Measurements from ENCODE around the gene MLIP. TPM values are rescaled to one million over a fixed set of nuclear protein-coding genes. Genes with fewer than 3 reads are reported as not detected.

MLIP gene
- total and polyA plus RNA-seq, 2 experiments from 2014 or later = not detected

DNA sequence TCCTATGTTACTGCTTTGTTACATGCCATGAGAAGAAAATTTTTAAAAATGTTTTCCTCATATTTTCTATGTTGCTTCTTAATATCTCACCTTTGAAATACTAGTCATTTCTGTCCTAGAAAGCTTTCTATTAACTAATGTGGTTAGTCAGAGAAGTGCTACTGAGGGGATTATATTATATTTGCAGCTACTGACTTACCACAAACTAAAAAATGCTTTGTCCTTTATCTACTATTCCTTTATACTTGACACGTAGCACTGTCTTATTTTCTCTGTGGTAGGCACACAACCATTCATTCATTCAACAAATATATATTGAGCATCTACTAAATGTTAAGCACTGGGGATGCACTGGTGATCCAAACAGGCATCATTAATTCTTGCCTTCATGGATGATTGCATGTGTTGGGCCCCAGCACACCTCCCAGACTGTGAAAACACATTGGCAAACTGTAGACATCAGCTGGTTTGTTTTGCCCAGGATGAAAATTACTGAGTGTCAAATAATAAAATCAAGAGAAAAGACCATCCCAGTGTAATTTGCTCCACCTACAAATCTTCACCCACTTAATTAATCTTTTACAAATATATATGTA is 10.7 kb upstream of the MLIP start:
- no peaks in the 10 kb centered on the region for H3K27me3 ChIP-seq (ENCODE audit: insufficient read depth)
- H2AFZ ChIP-seq = no peak overlapping the region
- H3K79me2 ChIP-seq (replicated peaks; ENCODE audit: insufficient read depth) = no peaks in the 10 kb centered on the region
- ATAC-seq (no peak), DNase-seq (ENCODE audit: low spot score) (no peak)
- no peak for TF ChIP-seq STAT1 (IDR thresholded peaks at IDR 0.05; ENCODE audit: unreplicated experiment)
- TF ChIP-seq, protein P1, sequence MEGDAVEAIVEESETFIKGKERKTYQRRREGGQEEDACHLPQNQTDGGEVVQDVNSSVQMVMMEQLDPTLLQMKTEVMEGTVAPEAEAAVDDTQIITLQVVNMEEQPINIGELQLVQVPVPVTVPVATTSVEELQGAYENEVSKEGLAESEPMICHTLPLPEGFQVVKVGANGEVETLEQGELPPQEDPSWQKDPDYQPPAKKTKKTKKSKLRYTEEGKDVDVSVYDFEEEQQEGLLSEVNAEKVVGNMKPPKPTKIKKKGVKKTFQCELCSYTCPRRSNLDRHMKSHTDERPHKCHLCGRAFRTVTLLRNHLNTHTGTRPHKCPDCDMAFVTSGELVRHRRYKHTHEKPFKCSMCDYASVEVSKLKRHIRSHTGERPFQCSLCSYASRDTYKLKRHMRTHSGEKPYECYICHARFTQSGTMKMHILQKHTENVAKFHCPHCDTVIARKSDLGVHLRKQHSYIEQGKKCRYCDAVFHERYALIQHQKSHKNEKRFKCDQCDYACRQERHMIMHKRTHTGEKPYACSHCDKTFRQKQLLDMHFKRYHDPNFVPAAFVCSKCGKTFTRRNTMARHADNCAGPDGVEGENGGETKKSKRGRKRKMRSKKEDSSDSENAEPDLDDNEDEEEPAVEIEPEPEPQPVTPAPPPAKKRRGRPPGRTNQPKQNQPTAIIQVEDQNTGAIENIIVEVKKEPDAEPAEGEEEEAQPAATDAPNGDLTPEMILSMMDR (conservative IDR thresholded peaks at IDR 0.05; ENCODE audit: low read depth in 2 of 2) = no peak
- TF ChIP-seq JUNB (IDR thresholded peaks at IDR 0.05; ENCODE audit: unreplicated experiment) = no peak
- TF ChIP-seq, protein P2, sequence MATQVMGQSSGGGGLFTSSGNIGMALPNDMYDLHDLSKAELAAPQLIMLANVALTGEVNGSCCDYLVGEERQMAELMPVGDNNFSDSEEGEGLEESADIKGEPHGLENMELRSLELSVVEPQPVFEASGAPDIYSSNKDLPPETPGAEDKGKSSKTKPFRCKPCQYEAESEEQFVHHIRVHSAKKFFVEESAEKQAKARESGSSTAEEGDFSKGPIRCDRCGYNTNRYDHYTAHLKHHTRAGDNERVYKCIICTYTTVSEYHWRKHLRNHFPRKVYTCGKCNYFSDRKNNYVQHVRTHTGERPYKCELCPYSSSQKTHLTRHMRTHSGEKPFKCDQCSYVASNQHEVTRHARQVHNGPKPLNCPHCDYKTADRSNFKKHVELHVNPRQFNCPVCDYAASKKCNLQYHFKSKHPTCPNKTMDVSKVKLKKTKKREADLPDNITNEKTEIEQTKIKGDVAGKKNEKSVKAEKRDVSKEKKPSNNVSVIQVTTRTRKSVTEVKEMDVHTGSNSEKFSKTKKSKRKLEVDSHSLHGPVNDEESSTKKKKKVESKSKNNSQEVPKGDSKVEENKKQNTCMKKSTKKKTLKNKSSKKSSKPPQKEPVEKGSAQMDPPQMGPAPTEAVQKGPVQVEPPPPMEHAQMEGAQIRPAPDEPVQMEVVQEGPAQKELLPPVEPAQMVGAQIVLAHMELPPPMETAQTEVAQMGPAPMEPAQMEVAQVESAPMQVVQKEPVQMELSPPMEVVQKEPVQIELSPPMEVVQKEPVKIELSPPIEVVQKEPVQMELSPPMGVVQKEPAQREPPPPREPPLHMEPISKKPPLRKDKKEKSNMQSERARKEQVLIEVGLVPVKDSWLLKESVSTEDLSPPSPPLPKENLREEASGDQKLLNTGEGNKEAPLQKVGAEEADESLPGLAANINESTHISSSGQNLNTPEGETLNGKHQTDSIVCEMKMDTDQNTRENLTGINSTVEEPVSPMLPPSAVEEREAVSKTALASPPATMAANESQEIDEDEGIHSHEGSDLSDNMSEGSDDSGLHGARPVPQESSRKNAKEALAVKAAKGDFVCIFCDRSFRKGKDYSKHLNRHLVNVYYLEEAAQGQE (IDR thresholded peaks at IDR 0.05; ENCODE audit: unreplicated experiment) = no peak
- TF ChIP-seq, protein P3, sequence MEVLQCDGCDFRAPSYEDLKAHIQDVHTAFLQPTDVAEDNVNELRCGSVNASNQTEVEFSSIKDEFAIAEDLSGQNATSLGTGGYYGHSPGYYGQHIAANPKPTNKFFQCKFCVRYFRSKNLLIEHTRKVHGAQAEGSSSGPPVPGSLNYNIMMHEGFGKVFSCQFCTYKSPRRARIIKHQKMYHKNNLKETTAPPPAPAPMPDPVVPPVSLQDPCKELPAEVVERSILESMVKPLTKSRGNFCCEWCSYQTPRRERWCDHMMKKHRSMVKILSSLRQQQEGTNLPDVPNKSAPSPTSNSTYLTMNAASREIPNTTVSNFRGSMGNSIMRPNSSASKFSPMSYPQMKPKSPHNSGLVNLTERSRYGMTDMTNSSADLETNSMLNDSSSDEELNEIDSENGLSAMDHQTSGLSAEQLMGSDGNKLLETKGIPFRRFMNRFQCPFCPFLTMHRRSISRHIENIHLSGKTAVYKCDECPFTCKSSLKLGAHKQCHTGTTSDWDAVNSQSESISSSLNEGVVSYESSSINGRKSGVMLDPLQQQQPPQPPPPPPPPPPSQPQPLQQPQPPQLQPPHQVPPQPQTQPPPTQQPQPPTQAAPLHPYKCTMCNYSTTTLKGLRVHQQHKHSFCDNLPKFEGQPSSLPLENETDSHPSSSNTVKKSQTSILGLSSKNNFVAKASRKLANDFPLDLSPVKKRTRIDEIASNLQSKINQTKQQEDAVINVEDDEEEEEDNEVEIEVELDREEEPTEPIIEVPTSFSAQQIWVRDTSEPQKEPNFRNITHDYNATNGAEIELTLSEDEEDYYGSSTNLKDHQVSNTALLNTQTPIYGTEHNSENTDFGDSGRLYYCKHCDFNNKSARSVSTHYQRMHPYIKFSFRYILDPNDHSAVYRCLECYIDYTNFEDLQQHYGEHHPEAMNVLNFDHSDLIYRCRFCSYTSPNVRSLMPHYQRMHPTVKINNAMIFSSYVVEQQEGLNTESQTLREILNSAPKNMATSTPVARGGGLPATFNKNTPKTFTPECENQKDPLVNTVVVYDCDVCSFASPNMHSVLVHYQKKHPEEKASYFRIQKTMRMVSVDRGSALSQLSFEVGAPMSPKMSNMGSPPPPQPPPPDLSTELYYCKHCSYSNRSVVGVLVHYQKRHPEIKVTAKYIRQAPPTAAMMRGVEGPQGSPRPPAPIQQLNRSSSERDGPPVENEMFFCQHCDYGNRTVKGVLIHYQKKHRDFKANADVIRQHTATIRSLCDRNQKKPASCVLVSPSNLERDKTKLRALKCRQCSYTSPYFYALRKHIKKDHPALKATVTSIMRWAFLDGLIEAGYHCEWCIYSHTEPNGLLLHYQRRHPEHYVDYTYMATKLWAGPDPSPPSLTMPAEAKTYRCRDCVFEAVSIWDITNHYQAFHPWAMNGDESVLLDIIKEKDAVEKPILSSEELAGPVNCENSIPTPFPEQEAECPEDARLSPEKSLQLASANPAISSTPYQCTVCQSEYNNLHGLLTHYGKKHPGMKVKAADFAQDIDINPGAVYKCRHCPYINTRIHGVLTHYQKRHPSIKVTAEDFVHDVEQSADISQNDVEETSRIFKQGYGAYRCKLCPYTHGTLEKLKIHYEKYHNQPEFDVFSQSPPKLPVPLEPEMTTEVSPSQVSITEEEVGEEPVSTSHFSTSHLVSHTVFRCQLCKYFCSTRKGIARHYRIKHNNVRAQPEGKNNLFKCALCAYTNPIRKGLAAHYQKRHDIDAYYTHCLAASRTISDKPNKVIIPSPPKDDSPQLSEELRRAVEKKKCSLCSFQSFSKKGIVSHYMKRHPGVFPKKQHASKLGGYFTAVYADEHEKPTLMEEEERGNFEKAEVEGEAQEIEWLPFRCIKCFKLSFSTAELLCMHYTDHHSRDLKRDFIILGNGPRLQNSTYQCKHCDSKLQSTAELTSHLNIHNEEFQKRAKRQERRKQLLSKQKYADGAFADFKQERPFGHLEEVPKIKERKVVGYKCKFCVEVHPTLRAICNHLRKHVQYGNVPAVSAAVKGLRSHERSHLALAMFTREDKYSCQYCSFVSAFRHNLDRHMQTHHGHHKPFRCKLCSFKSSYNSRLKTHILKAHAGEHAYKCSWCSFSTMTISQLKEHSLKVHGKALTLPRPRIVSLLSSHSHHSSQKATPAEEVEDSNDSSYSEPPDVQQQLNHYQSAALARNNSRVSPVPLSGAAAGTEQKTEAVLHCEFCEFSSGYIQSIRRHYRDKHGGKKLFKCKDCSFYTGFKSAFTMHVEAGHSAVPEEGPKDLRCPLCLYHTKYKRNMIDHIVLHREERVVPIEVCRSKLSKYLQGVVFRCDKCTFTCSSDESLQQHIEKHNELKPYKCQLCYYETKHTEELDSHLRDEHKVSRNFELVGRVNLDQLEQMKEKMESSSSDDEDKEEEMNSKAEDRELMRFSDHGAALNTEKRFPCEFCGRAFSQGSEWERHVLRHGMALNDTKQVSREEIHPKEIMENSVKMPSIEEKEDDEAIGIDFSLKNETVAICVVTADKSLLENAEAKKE (CRISPR knock-in tag; IDR thresholded peaks at IDR 0.05) = no peak
- TF ChIP-seq CREB1 (CRISPR knock-in tag; IDR thresholded peaks at IDR 0.05; ENCODE audit: low read depth) = no peak
- TF ChIP-seq ZNF331 (CRISPR knock-in tag; IDR thresholded peaks at IDR 0.05; ENCODE audit: low read depth) = no peak
- TF ChIP-seq, protein P4, sequence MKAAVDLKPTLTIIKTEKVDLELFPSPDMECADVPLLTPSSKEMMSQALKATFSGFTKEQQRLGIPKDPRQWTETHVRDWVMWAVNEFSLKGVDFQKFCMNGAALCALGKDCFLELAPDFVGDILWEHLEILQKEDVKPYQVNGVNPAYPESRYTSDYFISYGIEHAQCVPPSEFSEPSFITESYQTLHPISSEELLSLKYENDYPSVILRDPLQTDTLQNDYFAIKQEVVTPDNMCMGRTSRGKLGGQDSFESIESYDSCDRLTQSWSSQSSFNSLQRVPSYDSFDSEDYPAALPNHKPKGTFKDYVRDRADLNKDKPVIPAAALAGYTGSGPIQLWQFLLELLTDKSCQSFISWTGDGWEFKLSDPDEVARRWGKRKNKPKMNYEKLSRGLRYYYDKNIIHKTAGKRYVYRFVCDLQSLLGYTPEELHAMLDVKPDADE (IDR thresholded peaks at IDR 0.05) = no peak
- no peak for TF ChIP-seq ZNF114 (CRISPR knock-in tag; IDR thresholded peaks at IDR 0.05)
- TF ChIP-seq POLR2AphosphoS5 (IDR thresholded peaks at IDR 0.05; ENCODE audit: low read depth) = no peak
- no peak for TF ChIP-seq EZH2 (IDR thresholded peaks at IDR 0.05; ENCODE audit: low read depth, unreplicated experiment)
- TF ChIP-seq NANOG (IDR thresholded peaks at IDR 0.05; ENCODE audit: borderline replicate concordance) = no peak
- TF ChIP-seq EZH2phosphoT487 (IDR thresholded peaks at IDR 0.05; ENCODE audit: unreplicated experiment) = no peak
- H3K4me3 Mint-ChIP-seq = no peak overlapping the region
- no peak overlapping the region for H3K4me3 ChIP-seq
- no peaks in the 10 kb centered on the region for H3K36me3 ChIP-seq (ENCODE audit: insufficient read depth)
- H3K27me3 Mint-ChIP-seq (ENCODE audit: insufficient read depth, low read depth, poor library complexity) = no peaks in the 10 kb centered on the region
- no peaks in the 10 kb centered on the region for H4K20me1 ChIP-seq (replicated peaks; ENCODE audit: insufficient read depth)
- no peaks in the 10 kb centered on the region for H3K36me3 Mint-ChIP-seq (ENCODE audit: low read depth)
- H3F3A ChIP-seq (replicated peaks; ENCODE audit: low read depth) = no peaks in the 10 kb centered on the region
- H3K27ac Mint-ChIP-seq = no peak overlapping the region
- H3K27ac ChIP-seq (ENCODE audit: low read depth) = no peak overlapping the region
- H3K9me3 Mint-ChIP-seq = no peaks in the 10 kb centered on the region
- no peak overlapping the region for H3K4me2 ChIP-seq
- H3K9me2 ChIP-seq (ENCODE audit: insufficient read depth) = 0 out of 2 replicates have a peak, but pooled peaks cover 4% of the 10 kb centered on the region
- no peaks in the 10 kb centered on the region for H3K4me1 ChIP-seq (ENCODE audit: insufficient read depth)
- peaks cover 2% of the 10 kb centered on the region; the same call in 2 of the 3 replicates for H3K4me1 Mint-ChIP-seq
